Naive thymus-derived CD8-positive, alpha-beta T cell (primary cell): ENCODE data around the gene TRIM50. TPM values are rescaled to one million over a fixed set of nuclear protein-coding genes. Genes with fewer than 3 reads are reported as not detected.
"Not testable (repeated sequence)": the region's sequence is repeated elsewhere in the genome, so short reads cannot be mapped to it uniquely, and the experiment has no call there.

Experiments
- ATAC-seq, 2 donors: fragments of 150-1000 bp; cut with Tn5 transposase in 1 of 2; sonication (Bioruptor Pico), chemical (Tn5 transposase) in 1 of 2; 1 replicate in 1 of 2; 2 replicates in 1 of 2; pipeline ENCODE4 v1.10.0; 2021; ENCODE audit warnings: mild to moderate bottlenecking in 2 of 2, moderate library complexity in 2 of 2
- POLR2A ChIA-PET: fragments of 350-600 bp; sonication (Branson Sonifier 250); formaldehyde crosslinking; loops from one replicate; lab custom pipeline; 2021; ENCODE audit warnings: antibody characterized with exemption; lab: Charles Lee
- DNase-seq, 10 donors: peaks; one replicate each; pipeline versions ENCODE4 v3.0.0 to v3.0.0-alpha.2; 2020 to 2022
- H3K27ac Mint-ChIP-seq, 10 donors: one replicate each; pipeline ENCODE4 v1.8.0; 2020 to 2022; ENCODE audit warnings: mild to moderate bottlenecking in 10 of 10, mixed read lengths in 10 of 10, moderate library complexity in 4 of 10, inconsistent platforms in 1 of 10
- H3K27me3 Mint-ChIP-seq, 5 donors: one replicate each; pipeline ENCODE4 v1.8.0; 2021 to 2022; ENCODE audit warnings: mixed read lengths in 5 of 5
- H3K36me3 Mint-ChIP-seq, 3 donors: one replicate each; pipeline ENCODE4 v1.8.0; 2020 to 2022; ENCODE audit warnings: mixed read lengths in 3 of 3, mild to moderate bottlenecking in 2 of 3, inconsistent platforms in 1 of 3
- H3K4me1 Mint-ChIP-seq, 4 donors: one replicate each; pipeline ENCODE4 v1.8.0; 2021 to 2022; ENCODE audit warnings: mixed read lengths in 4 of 4
- H3K4me3 Mint-ChIP-seq, 10 donors: one replicate each; pipeline ENCODE4 v1.8.0; 2020 to 2022; ENCODE audit warnings: mild to moderate bottlenecking in 10 of 10, mixed read lengths in 10 of 10, moderate library complexity in 6 of 10, inconsistent platforms in 1 of 10
- H3K9me3 Mint-ChIP-seq, 9 donors: one replicate each; pipeline ENCODE4 v1.8.0; 2020 to 2022; ENCODE audit warnings: mixed read lengths in 9 of 9, mild to moderate bottlenecking in 3 of 9, inconsistent platforms in 1 of 9, moderate library complexity in 1 of 9
- polyA plus RNA-seq, 3 donors: library from polyadenylated mRNA; unstranded; fragments of 300-500 nt; fragmentation: Illumina TruSeq; gene quantifications; one replicate each; pipeline ENCODE4 v1.2.3, GENCODE V29; 2021
- total RNA-seq, 8 experiments: library from RNA in 2 of 8; stranded (reverse) in 2 of 8; gene quantifications; one replicate each; pipeline ENCODE4 v1.2.3 and lab custom pipeline; 2021 to 2026

TRIM50 gene
- total and polyA plus RNA-seq, 5 experiments from 2014 or later: 0.25 TPM; not detected in 4

DNA sequence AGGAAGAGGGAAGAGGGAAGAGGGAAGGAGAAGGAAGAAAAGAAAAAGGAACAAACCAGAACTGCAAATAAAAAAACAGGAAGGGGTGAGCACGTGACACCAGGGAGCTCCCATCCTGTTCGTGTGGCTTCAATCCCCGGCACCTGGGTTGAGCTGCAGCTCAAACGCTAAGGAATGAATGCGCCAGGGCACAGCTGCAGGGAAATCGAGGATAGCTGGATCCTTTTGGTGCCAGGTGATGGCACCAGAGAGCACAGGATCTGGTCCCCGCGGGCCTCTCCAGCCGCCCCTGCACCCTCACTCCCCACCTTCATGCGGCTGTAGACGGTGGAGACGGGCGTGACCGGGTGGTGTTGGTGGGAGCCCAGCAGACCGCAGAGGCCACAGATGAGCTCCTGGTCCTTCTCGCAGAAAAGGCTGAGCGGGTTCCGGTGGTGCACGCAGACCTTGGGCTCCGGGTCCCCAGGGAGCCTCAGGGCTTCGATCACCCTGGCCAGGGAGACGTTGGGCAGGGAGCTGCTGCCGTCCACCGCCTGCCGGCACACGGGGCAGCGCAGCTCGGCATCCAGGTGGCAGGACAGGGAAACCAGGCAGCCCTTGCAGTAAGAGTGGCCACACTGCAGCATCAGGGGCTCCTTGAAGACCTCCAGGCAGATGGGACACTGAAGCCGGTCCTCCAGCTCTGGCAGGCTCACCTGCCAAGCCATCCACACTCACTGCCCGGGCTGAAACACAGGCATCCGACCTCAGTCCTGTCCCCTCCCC is 3.6 kb downstream of the TRIM50 start:
- H3K27me3 Mint-ChIP-seq, H3K9me3 Mint-ChIP-seq, H3K36me3 Mint-ChIP-seq: not testable (repeated sequence)
- peak; percentile 13 to 74 (median 44) for DNase-seq
- H3K27ac Mint-ChIP-seq: peak overlapping the region in 9 of 10 donors; percentile 37 to 87 (median 60)
- peak overlapping the region; percentile 24 to 83 (median 70) for H3K4me3 Mint-ChIP-seq
- POLR2A ChIA-PET: interaction anchor here (0.6 to 1.4 kb wide), 2 partner anchors 15 to 298 kb away, joined by 3 read pairs; partner anchors contain the start of gene NSUN5
- peaks cover 6 to 15% (median 14%) of the 10 kb centered on the region in 4 donors for H3K4me1 Mint-ChIP-seq
- ATAC-seq: peak; percentile 89 to 96

GRCh38 chr7:73323434-73324080 is 4.3 kb downstream of the TRIM50 start:
- DNase-seq, H3K9me3 Mint-ChIP-seq, ATAC-seq, H3K27me3 Mint-ChIP-seq, H3K36me3 Mint-ChIP-seq: not testable (repeated sequence)
- peak overlapping the region in 9 of 10 donors; percentile 18 to 87 (median 60) for H3K27ac Mint-ChIP-seq
- peak overlapping the region; percentile 24 to 83 (median 70) for H3K4me3 Mint-ChIP-seq
- POLR2A ChIA-PET: interaction anchor here (1.4 kb wide), 1 partner anchor 14 kb away, joined by 3 read pairs; the partner anchor contains the start of gene NSUN5
- peaks cover 6 to 15% (median 14%) of the 10 kb centered on the region in 4 donors for H3K4me1 Mint-ChIP-seq

DNA sequence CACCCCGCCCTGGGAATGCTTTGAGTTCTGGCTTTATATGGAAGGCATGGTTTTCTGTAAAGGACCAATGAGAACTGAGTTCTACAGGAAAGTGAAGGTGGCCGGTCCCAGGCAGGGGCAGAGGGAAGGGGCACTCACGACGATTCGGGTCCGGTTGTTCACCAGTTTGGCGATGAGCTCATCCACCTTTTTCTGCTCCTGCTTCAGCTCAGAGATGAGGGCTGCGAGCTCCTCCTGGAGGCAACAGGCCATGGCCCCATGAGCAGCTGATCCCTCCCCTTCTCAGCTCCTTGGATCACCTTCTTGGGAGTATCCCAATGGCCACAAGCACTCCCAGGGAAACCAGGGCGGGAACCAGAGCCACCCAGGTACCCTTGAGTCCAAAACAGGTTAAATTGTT is 7.9 kb downstream of the TRIM50 start:
- POLR2A ChIA-PET, H3K9me3 Mint-ChIP-seq, H3K4me3 Mint-ChIP-seq, ATAC-seq, H3K27me3 Mint-ChIP-seq, H3K36me3 Mint-ChIP-seq, H3K27ac Mint-ChIP-seq, DNase-seq: not testable (repeated sequence)
- peaks cover 4 to 15% (median 14%) of the 10 kb centered on the region in 4 donors for H3K4me1 Mint-ChIP-seq

- ATAC-seq, H3K4me3 Mint-ChIP-seq, H3K27me3 Mint-ChIP-seq, DNase-seq, H3K27ac Mint-ChIP-seq, H3K36me3 Mint-ChIP-seq, H3K9me3 Mint-ChIP-seq, POLR2A ChIA-PET: not testable (repeated sequence)
- H3K4me1 Mint-ChIP-seq: peaks cover 4 to 13% (median 12%) of the 10 kb centered on the region in 4 donors
These were observed 8.3 kb downstream of the TRIM50 start for GRCh38 chr7:73319541-73319940.

- DNase-seq, H3K4me1 Mint-ChIP-seq, H3K9me3 Mint-ChIP-seq, ATAC-seq, H3K27me3 Mint-ChIP-seq, POLR2A ChIA-PET, H3K36me3 Mint-ChIP-seq, H3K4me3 Mint-ChIP-seq: not testable (repeated sequence)
- peak overlapping the region in 1 of 10 donors; percentile 55 for H3K27ac Mint-ChIP-seq
These were observed 9.2 kb downstream of the TRIM50 start for GRCh38 chr7:73318656-73319204.

DNA sequence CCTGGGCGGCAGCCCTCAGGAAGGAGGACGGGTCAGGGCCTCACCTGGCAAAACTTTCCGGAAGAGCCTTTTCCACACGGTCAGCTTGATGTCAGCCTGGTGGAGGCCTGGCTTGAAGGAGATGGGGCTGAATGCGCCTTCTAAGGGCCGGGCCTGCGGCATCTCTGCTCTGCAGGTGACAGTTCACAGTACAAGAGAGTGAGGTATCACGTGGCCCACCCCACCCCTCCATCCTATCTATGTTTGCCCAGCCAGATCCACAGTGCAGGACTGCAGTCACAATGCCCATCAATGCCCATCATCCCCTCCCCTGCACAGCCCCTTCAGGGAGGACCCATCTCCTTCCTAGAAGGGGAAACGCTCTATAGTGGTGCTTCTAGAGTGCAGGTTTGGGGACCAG is 11.4 kb downstream of the TRIM50 start:
- Mint-ChIP-seq H3K27ac (no peak overlapping the region), H3K4me1 (no peaks in the 10 kb centered on the region), H3K4me3 (no peak overlapping the region), H3K36me3 (no peaks in the 10 kb centered on the region), H3K9me3 (no peaks in the 10 kb centered on the region), H3K27me3 (no peaks in the 10 kb centered on the region)
- ATAC-seq (no peak), DNase-seq (no peak)
- POLR2A ChIA-PET: no interaction called here

DNA sequence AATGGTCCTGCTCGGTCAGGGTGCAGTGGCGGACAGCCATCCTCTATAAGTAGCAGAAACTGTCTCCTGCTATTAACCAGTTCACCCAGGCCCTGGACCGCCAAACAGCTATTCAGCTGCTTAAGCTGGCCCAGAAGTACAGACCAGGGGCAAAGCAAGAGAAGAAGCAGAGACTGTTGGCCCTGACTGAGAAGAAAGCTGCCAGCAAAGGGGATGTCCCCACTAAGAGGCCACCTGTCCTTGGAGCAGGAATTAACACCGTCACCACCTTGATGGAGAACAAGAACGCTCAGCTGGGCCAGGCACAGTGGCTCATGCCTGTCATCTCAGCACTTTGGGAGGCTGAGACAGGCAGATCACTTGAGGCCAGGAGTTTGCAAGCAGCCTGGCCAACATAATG is 13.6 kb downstream of the TRIM50 start:
- no peak for ATAC-seq
- POLR2A ChIA-PET: no interaction called here
- Mint-ChIP-seq H3K27ac (no peak overlapping the region), H3K27me3 (no peaks in the 10 kb centered on the region), H3K36me3 (no peaks in the 10 kb centered on the region), H3K9me3 (no peaks in the 10 kb centered on the region), H3K4me1 (peaks cover under 1 to 12% (median 4%) of the 10 kb centered on the region in 4 donors), H3K4me3 (no peak overlapping the region)
- DNase-seq: no peak

DNA sequence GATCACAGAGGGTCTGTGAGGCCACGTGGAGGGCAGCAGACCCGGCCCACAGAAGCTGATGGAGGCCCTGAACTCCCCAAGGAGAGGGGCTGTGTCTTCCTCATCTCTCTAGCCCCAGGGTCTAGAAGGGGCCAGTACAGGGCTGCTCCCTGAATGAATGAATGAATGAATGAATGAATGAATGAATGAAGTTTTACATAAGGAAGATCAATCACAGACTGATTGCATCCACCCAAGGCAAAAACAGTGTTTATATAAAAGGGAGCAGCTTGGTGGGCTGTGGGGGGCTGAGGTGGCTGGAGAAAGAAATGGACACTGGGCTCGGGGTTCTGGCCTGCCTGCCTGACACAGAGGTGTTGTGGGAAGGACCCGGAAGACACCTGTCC is 14.4 kb downstream of the TRIM50 start:
- no peaks in the 10 kb centered on the region for H3K27me3 Mint-ChIP-seq

GRCh38 chr7:73312831-73313520 is 14.9 kb downstream of the TRIM50 start:
- no peak for ATAC-seq
- DNase-seq: no peak
- Mint-ChIP-seq H3K9me3 (no peaks in the 10 kb centered on the region), H3K27me3 (no peaks in the 10 kb centered on the region), H3K27ac (peak overlapping the region in 1 of 10 donors; percentile 67), H3K4me3 (no peak overlapping the region), H3K36me3 (peaks cover 0 to 4% (median 0%) of the 10 kb centered on the region in 3 donors), H3K4me1 (peaks cover 5 to 22% (median 16%) of the 10 kb centered on the region in 4 donors)
- POLR2A ChIA-PET: no interaction called here

More for the DNA sequence above, 14.4 kb downstream of the TRIM50 start:
- DNase-seq (no peak), ATAC-seq (no peak)
- peaks cover 5 to 18% (median 11%) of the 10 kb centered on the region in 4 donors for H3K4me1 Mint-ChIP-seq
- no peaks in the 10 kb centered on the region for H3K9me3 Mint-ChIP-seq
- no peak overlapping the region for H3K4me3 Mint-ChIP-seq
- no peak overlapping the region for H3K27ac Mint-ChIP-seq
- H3K36me3 Mint-ChIP-seq: peaks cover 0 to 1% (median 0%) of the 10 kb centered on the region in 3 donors
- POLR2A ChIA-PET: no interaction called here

DNA sequence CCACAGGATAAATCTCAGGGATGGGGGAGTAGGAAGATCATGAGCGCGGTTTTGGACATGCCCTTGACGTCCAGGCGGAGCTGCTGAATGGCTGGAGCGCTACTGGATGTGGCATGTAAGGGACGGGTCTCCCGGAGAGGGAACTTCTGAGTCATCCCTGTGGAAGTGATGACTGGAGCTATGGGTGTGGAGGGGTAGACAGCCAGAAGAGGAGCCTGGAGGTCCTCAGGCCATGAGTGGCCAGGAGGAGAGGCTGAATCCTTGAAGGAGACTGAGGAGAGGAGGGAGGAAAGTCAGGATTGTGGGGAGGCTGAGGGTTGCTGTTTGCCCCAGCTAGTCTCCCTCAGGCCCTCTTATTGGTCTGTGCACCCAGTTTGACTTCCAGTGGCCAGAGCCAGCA is 16.5 kb downstream of the TRIM50 start:
- DNase-seq, POLR2A ChIA-PET, ATAC-seq, H3K9me3 Mint-ChIP-seq, H3K27me3 Mint-ChIP-seq, H3K4me3 Mint-ChIP-seq: not testable (repeated sequence)
- Mint-ChIP-seq H3K4me1 (peaks cover 15 to 37% (median 31%) of the 10 kb centered on the region in 4 donors), H3K36me3 (peaks cover 0 to 16% (median 3%) of the 10 kb centered on the region in 3 donors), H3K27ac (peak overlapping the region in 1 of 10 donors; percentile 43)

DNA sequence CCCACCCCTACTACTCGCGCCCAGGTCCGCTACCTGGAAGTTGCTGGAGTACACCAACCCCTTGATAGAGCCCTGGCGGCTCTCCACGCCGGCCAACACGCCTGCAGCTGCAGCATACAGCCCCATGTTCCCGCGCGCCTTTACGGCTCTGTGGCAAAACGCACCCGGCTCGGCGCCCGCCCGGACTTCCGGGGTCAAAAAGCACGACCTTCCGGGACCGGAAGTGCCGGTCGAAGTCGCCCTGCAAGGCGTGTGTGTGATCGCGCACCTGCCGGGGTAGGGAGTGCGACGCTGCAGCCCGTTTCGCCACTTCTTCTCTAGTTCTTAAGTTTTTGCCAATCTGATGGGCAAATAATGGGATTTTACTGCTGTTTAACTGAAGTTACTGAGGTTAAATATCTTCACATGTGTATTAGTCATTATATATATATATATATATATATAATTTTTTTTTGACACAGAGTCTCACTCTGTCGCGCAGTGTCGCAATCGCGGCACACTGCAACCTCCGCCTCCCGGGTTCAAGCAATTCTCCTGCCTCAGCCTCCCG is 19.1 kb downstream of the TRIM50 start, which contains the start of gene NSUN5:
NSUN5 (minus strand) TSS at position 162 of the 550 bp plus-strand sequence; CDS start at position 126, 36 bp downstream.
- peak within 1 kb of the TSS; percentile 95 to 100 (median 98) for H3K4me3 Mint-ChIP-seq
- peaks cover 4 to 40% (median 7%) of the 10 kb centered on the region in 3 donors for H3K36me3 Mint-ChIP-seq
- POLR2A ChIA-PET: interaction anchor here (1.2 to 1.6 kb wide), 3 partner anchors 15 to 480 kb away, joined by 3 to 8 read pairs (median 3); partner anchors contain the start of genes BAZ1B and TYW1B
- H3K27ac Mint-ChIP-seq: peak within 1 kb of the TSS; percentile 89 to 98 (median 96)
- peak; percentile 96 to 98 for ATAC-seq
- peaks cover 19 to 43% (median 38%) of the 10 kb centered on the region in 4 donors for H3K4me1 Mint-ChIP-seq
- no peaks in the 10 kb centered on the region for H3K27me3 Mint-ChIP-seq
- peak; percentile 79 to 93 (median 88) for DNase-seq
- no peaks in the 10 kb centered on the region for H3K9me3 Mint-ChIP-seq
